D341Med (cell line): ENCODE measurements around the gene IFI44.

Experiments used
- DNase-seq: peaks from one replicate; pipeline ENCODE4 v3.0.0; 2012; ENCODE audit warnings: low spot score

IFI44 gene

GRCh38 chr1:78712467-78713051, 62.9 kb downstream of the IFI44 start:
- no peak for DNase-seq

GRCh38 chr1:78713297-78713696, 63.7 kb downstream of the IFI44 start:
- DNase-seq = no peak
